Stimulated activated naive CD4-positive, alpha-beta T cell treated with Interleukin-2 at 50 U/mL for 16 hours (primary cell): Measurements from ENCODE around the gene SVOPL.
"Not testable (repeated sequence)": the region's sequence is repeated elsewhere in the genome, so short reads cannot be mapped to it uniquely, and the experiment has no call there.

ENCODE experiments used
- DNase-seq: peaks from one replicate; lab custom pipeline; 2025; lab: John Stamatoyannopoulos, UW

Gene SVOPL

GRCh38 chr7:138701537-138701923, 368 bp upstream of the SVOPL start:
- no peak for DNase-seq

- no peak for DNase-seq
These were observed 1.5 kb downstream of the SVOPL start for GRCh38 chr7:138699661-138700060.

- DNase-seq, result no peak
These were observed 2.9 kb downstream of the SVOPL start for GRCh38 chr7:138698281-138698680.

GRCh38 chr7:138697535-138698182, 3.5 kb downstream of the SVOPL start:
- no peak for DNase-seq

GRCh38 chr7:138695776-138696175, 5.4 kb downstream of the SVOPL start:
- DNase-seq, result not testable (repeated sequence)

- DNase-seq, result no peak
These were observed 6.1 kb downstream of the SVOPL start for GRCh38 chr7:138695106-138695505.

- no peak for DNase-seq
These were observed 10.0 kb downstream of the SVOPL start for GRCh38 chr7:138691178-138691577.

- DNase-seq, result no peak
These were observed 10.7 kb downstream of the SVOPL start for GRCh38 chr7:138690495-138690894.

GRCh38 chr7:138688037-138688436, 13.1 kb downstream of the SVOPL start:
- not testable (repeated sequence) for DNase-seq

- no peak for DNase-seq
These were observed 16.8 kb downstream of the SVOPL start for GRCh38 chr7:138684340-138684739.

GRCh38 chr7:138679793-138680192, 21.4 kb downstream of the SVOPL start:
- no peak for DNase-seq

- DNase-seq, result no peak
These were observed 30.6 kb downstream of the SVOPL start for GRCh38 chr7:138670594-138670993.

- DNase-seq, result no peak
These were observed 31.8 kb downstream of the SVOPL start for GRCh38 chr7:138669364-138669763.

- no peak for DNase-seq
These were observed 32.2 kb downstream of the SVOPL start for GRCh38 chr7:138668946-138669345.

- DNase-seq, result no peak
These were observed 32.9 kb downstream of the SVOPL start for GRCh38 chr7:138668229-138668596.

- DNase-seq, result no peak
These were observed 33.5 kb downstream of the SVOPL start for GRCh38 chr7:138667535-138668228.

- no peak for DNase-seq
These were observed 34.8 kb downstream of the SVOPL start for GRCh38 chr7:138666385-138666784.

- no peak for DNase-seq
These were observed 35.5 kb downstream of the SVOPL start for GRCh38 chr7:138665669-138666140.

GRCh38 chr7:138665249-138665648, 35.9 kb downstream of the SVOPL start:
- no peak for DNase-seq

GRCh38 chr7:138663725-138664710, 37.1 kb downstream of the SVOPL start:
- no peak for DNase-seq

- DNase-seq, result no peak
These were observed 38.2 kb downstream of the SVOPL start for GRCh38 chr7:138662991-138663320.

GRCh38 chr7:138662076-138662990, 38.8 kb downstream of the SVOPL start:
- DNase-seq, result no peak
